Left renal cortex interstitium (tissue), 4 donors: ENCODE data around the gene CCDC12. TPM values are rescaled to one million over a fixed set of nuclear protein-coding genes. Genes with fewer than 3 reads are reported as not detected.

Experiments used
- DNase-seq, 4 donors: peaks; one replicate each; pipeline ENCODE4 v3.0.0-alpha.2; 2013; ENCODE audit warnings: low read depth in 4 of 4, low spot score in 2 of 4, missing footprints in 1 of 4
- polyA plus RNA-seq, 4 donors: library from polyadenylated mRNA; unstranded; fragments of 120-200 nt; gene quantifications; one replicate each; pipeline ENCODE4 v1.2.1, GENCODE V29; 2013; ENCODE audit not compliant: insufficient read length in 4 of 4

Gene CCDC12
- polyA plus RNA-seq: 10 to 100 TPM; 52.4 to 67.5 (median 57.7) TPM

- peak; percentile 88 to 97 (median 96) for DNase-seq
Observed at GRCh38 chr3:46976326-46977190, at the start of gene CCDC12. Gene CCDC12 (minus strand): TSS chr3:46976745. CDS start chr3:46976732, 13 bp downstream.

- DNase-seq: no peak
Observed at GRCh38 chr3:47024932-47025331, 48.4 kb upstream of the CCDC12 start.

- no peak for DNase-seq
Observed at GRCh38 chr3:47022641-47023071, 46.1 kb upstream of the CCDC12 start.

- DNase-seq: no peak
Observed at GRCh38 chr3:47020311-47020710, 43.8 kb upstream of the CCDC12 start.

- no peak for DNase-seq
Observed at GRCh38 chr3:47019201-47019600, 42.7 kb upstream of the CCDC12 start.

GRCh38 chr3:47018269-47018611 lies 41.7 kb upstream of the CCDC12 start:
- DNase-seq: no peak

- no peak for DNase-seq
Observed at GRCh38 chr3:47017504-47018268, 41.1 kb upstream of the CCDC12 start.

GRCh38 chr3:47016934-47017435 lies 40.4 kb upstream of the CCDC12 start:
- no peak for DNase-seq

- no peak for DNase-seq
Observed at GRCh38 chr3:47016086-47016933, 39.8 kb upstream of the CCDC12 start.

- DNase-seq: no peak
Observed at GRCh38 chr3:47015151-47015550, 38.6 kb upstream of the CCDC12 start.

GRCh38 chr3:47014036-47014435 lies 37.5 kb upstream of the CCDC12 start:
- no peak for DNase-seq

- DNase-seq: no peak
Observed at GRCh38 chr3:47013231-47013630, 36.7 kb upstream of the CCDC12 start.

- DNase-seq: no peak
Observed at GRCh38 chr3:47012342-47013230, 36.0 kb upstream of the CCDC12 start.

GRCh38 chr3:47011371-47011770 lies 34.8 kb upstream of the CCDC12 start:
- no peak for DNase-seq

- DNase-seq: no peak
Observed at GRCh38 chr3:47010910-47011309, 34.4 kb upstream of the CCDC12 start.

GRCh38 chr3:47010111-47010712 lies 33.7 kb upstream of the CCDC12 start:
- no peak for DNase-seq

GRCh38 chr3:47009225-47010110 lies 32.9 kb upstream of the CCDC12 start:
- DNase-seq: peak; percentile 70 to 85 (median 80)

GRCh38 chr3:47008851-47009224 lies 32.3 kb upstream of the CCDC12 start:
- no peak for DNase-seq
